DOHH2 (cell line): Measurements from ENCODE around the gene TOP2A.
A peak's percentile ranks its signal among the peaks of the same experiment; 100 is the strongest.

Experiments used
- H3F3A ChIP-seq: fragments of 200-600 bp; sonication (generic), shearing (Covaris generic); 2 replicates; pipeline ENCODE4 v1.6.0; 2016; ENCODE audit warnings: antibody characterized with exemption, mild to moderate bottlenecking; ENCODE audit not compliant: control insufficient read depth, insufficient read depth
- H3K27ac ChIP-seq: fragments of 200-600 bp; sonication (generic); 2 replicates; pipeline ENCODE4 v1.5.1; 2014; ENCODE audit warnings: low read depth, mild to moderate bottlenecking, low read length, moderate library complexity
- H3K27me3 ChIP-seq: fragments of 200-600 bp; sonication (generic); 2 replicates; pipeline ENCODE4 v1.6.1; 2014; ENCODE audit warnings: mild to moderate bottlenecking, low read length, mixed read lengths; ENCODE audit not compliant: control insufficient read depth
- H3K36me3 ChIP-seq: fragments of 200-600 bp; sonication (generic); 2 replicates; pipeline ENCODE4 v1.6.1; 2014; ENCODE audit warnings: mild to moderate bottlenecking, low read length, moderate library complexity, mixed read lengths; ENCODE audit not compliant: control insufficient read depth
- H3K4me1 ChIP-seq: fragments of 200-600 bp; sonication (generic); 2 replicates; pipeline ENCODE4 v1.6.1; 2014; ENCODE audit warnings: mild to moderate bottlenecking, low read length, mixed read lengths; ENCODE audit not compliant: control insufficient read depth
- H3K4me2 ChIP-seq: fragments of 200-600 bp; sonication (generic); 2 replicates; pipeline ENCODE4 v1.6.0; 2014; ENCODE audit warnings: mild to moderate bottlenecking, low read length, moderate library complexity
- H3K4me3 ChIP-seq: fragments of 200-600 bp; sonication (generic); 2 replicates; pipeline ENCODE4 v1.5.1; 2014; ENCODE audit warnings: mild to moderate bottlenecking, low read length, mixed read lengths
- H3K79me2 ChIP-seq: fragments of 200-600 bp; sonication (generic); 2 replicates; pipeline ENCODE4 v1.6.1; 2014; ENCODE audit warnings: mild to moderate bottlenecking, low read length, mixed read lengths; ENCODE audit not compliant: control insufficient read depth
- H3K9me2 ChIP-seq: fragments of 200-600 bp; sonication (generic); replicated peaks from 2 replicates; pipeline ENCODE4 v1.6.1; 2014; ENCODE audit warnings: mild to moderate bottlenecking, low read length, mixed read lengths; ENCODE audit not compliant: control insufficient read depth
- H3K9me3 ChIP-seq: fragments of 200-600 bp; sonication (generic); 2 replicates; pipeline ENCODE4 v1.6.1; 2014; ENCODE audit warnings: antibody characterized with exemption, low read length, mixed read lengths; ENCODE audit not compliant: control insufficient read depth, insufficient read depth
- H4K20me1 ChIP-seq: fragments of 200-600 bp; sonication (generic); 2 replicates; pipeline ENCODE4 v1.6.0; 2014; ENCODE audit warnings: low read depth, mild to moderate bottlenecking, antibody characterized with exemption, low read length, moderate library complexity; ENCODE audit not compliant: control insufficient read depth, insufficient read depth
- EZH2phosphoT487 ChIP-seq: fragments of 200-600 bp; sonication (generic); IDR thresholded peaks from 2 replicates; pipeline ENCODE4 v1.6.1; 2017; ENCODE audit warnings: borderline replicate concordance, mild to moderate bottlenecking, antibody characterized with exemption, low read length, moderate library complexity, mixed read lengths
- TF ChIP-seq, protein P1 (sequence below): fragments of 200-600 bp; sonication (generic); IDR thresholded peaks from one replicate; pipeline ENCODE4 v1.5.1; 2014; ENCODE audit warnings: antibody characterized with exemption, mild to moderate bottlenecking, low read depth, low read length; ENCODE audit not compliant: poor library complexity, severe bottlenecking

Gene TOP2A

DNA sequence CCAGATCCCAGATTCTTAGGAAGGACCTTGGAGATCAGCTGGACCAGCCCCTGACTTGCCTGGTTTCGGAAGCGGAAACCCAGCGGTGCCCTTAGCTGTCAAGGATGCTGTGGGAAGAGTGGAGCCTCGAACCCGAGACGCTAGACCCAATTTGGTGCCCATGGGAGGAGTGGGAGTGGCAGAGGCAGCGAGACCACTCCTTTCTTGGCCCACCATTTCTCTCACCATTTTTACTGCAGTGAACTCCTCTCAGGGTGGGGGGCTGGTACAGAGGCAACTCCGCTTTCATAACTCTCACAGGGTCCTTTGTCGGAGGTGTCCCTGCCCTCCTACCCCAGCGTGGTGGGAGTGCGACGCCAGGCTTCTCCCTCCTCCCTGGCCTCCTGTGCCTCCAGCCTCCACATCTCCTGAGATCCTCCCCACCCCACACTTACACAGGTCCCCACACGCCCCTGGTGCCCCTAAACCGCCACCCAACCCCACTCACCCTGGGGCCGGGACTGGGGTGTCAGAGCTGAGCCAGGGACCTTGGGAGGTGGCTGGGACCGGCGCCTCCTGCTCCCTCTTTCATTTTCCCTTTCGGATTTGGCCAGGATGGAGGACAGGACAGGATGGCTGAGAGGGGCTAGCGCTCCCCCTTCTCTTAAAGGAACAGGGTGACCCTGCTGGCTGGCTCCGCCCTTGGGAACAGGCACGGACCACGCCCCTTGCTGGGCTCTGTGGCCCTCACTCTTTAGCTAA is 53.4 kb downstream of the TOP2A start, which contains the start of gene GJD3:
TSS of gene GJD3 (minus strand) at position 617 of the 741 bp plus-strand sequence. CDS start 922 bp downstream, outside the sequence.
- H3K9me2 ChIP-seq, result no peaks in the 10 kb centered on the region
- no peaks in the 10 kb centered on the region for H3K9me3 ChIP-seq
- H3K36me3 ChIP-seq, result no peaks in the 10 kb centered on the region
- no peak for TF ChIP-seq EZH2phosphoT487
- TF ChIP-seq, protein P1, sequence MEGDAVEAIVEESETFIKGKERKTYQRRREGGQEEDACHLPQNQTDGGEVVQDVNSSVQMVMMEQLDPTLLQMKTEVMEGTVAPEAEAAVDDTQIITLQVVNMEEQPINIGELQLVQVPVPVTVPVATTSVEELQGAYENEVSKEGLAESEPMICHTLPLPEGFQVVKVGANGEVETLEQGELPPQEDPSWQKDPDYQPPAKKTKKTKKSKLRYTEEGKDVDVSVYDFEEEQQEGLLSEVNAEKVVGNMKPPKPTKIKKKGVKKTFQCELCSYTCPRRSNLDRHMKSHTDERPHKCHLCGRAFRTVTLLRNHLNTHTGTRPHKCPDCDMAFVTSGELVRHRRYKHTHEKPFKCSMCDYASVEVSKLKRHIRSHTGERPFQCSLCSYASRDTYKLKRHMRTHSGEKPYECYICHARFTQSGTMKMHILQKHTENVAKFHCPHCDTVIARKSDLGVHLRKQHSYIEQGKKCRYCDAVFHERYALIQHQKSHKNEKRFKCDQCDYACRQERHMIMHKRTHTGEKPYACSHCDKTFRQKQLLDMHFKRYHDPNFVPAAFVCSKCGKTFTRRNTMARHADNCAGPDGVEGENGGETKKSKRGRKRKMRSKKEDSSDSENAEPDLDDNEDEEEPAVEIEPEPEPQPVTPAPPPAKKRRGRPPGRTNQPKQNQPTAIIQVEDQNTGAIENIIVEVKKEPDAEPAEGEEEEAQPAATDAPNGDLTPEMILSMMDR, result no peak
- no peak within 1 kb of the TSS for H3K4me3 ChIP-seq
- no peaks in the 10 kb centered on the region for H4K20me1 ChIP-seq
- H3K27ac ChIP-seq, result no peak within 1 kb of the TSS
- H3K79me2 ChIP-seq, result no peaks in the 10 kb centered on the region
- H3F3A ChIP-seq, result no peaks in the 10 kb centered on the region
- no peak within 1 kb of the TSS for H3K4me2 ChIP-seq
- peaks cover 9% of the 10 kb centered on the region for H3K4me1 ChIP-seq
- no peaks in the 10 kb centered on the region for H3K27me3 ChIP-seq

DNA sequence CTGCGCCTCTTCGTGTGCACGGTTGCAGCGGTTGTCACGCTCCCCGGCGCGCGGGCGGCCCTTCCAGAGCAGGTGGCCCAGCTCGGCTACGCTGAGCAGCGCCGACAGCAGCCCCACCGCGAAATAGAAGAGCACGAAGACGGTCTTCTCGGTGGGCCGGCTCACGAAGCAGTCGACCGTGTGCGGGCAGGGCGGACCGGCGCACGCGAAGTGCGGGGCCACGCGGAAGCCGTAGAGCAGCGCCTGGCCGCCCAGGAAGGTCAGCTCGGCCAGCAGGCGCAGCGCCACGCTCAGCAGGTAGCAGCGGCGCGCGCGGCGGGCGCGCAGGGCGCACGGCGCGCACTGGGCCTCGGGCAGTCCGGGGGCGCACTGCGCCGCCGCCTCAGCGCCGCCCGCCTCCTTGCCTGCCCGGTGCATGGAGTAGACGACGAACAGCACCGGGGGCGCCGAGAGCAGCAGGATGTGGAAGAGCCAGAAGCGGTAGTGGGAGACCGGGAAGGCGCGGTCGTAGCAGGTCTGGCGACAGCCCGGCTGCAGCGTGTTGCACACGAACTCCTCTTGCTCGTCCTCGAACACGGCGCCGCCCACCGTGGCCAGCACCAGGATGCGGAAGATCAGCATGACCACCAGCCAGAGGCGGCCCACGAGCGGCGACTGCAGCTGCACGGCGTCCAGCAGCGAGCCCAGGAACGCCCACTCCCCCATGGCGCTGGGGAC is 54.4 kb downstream of the TOP2A start:
- Histone ChIP-seq H3K27ac (no peak overlapping the region), H3K9me2 (no peaks in the 10 kb centered on the region)
- TF ChIP-seq EZH2phosphoT487, result no peak
- TF ChIP-seq, protein P1, result no peak

DNA sequence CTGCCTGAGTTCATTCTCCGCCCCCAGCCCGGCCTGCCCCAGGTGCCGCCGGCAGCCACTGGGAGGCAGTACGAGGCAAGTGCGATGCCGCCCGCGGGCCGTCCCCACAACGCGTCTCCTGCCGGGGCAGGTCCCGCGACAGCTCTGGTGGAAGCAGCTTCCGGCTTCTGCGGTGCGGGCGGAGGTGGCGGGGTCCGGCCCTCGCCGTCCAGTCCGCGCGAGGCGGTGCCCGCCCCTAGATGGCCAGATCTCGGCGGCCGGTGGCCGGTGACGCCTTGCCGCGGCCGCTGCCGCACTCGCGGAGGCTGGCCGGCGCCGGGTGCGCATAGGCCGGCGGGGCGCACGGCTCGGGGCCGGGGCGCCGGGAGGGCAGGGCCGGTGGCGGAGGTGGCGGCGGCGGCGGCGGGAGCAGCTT is 55.0 kb downstream of the TOP2A start:
- Histone ChIP-seq H3K9me2 (no peaks in the 10 kb centered on the region), H3K9me3 (no peaks in the 10 kb centered on the region), H3K4me2 (peak overlapping the region; percentile 75), H3F3A (no peaks in the 10 kb centered on the region), H3K27me3 (no peaks in the 10 kb centered on the region), H3K36me3 (no peaks in the 10 kb centered on the region), H4K20me1 (no peaks in the 10 kb centered on the region), H3K79me2 (no peaks in the 10 kb centered on the region), H3K4me1 (peaks cover 17% of the 10 kb centered on the region), H3K4me3 (peak overlapping the region; percentile 73), H3K27ac (no peak overlapping the region)
- TF ChIP-seq EZH2phosphoT487, result no peak
- TF ChIP-seq, protein P1, result peak; percentile 92

More for the DNA sequence above, 54.4 kb downstream of the TOP2A start:
- H4K20me1 ChIP-seq, result no peaks in the 10 kb centered on the region
- H3F3A ChIP-seq, result no peaks in the 10 kb centered on the region
- peaks cover 17% of the 10 kb centered on the region for H3K4me1 ChIP-seq
- peak overlapping the region; percentile 73 for H3K4me3 ChIP-seq
- H3K27me3 ChIP-seq, result no peaks in the 10 kb centered on the region
- H3K9me3 ChIP-seq, result no peaks in the 10 kb centered on the region
- H3K79me2 ChIP-seq, result no peaks in the 10 kb centered on the region
- H3K4me2 ChIP-seq, result peak overlapping the region; percentile 75
- H3K36me3 ChIP-seq, result no peaks in the 10 kb centered on the region
